Right lobe of liver (tissue), 6 donors: ENCODE data around the gene SEMA3B. TPM values are rescaled to one million over a fixed set of nuclear protein-coding genes. Genes with fewer than 3 reads are reported as not detected.
"Not testable (repeated sequence)": the region's sequence is repeated elsewhere in the genome, so short reads cannot be mapped to it uniquely, and the experiment has no call there.

Source experiments
- ATAC-seq, 4 donors: fragments of 200-7000 bp; cut with Tn5 transposase; one replicate each; pipeline ENCODE4 v1.9.1; 2020; ENCODE audit warnings: mild to moderate bottlenecking in 4 of 4, moderate library complexity in 4 of 4
- DNase-seq, 3 donors: peaks; one replicate each; pipeline ENCODE4 v3.0.0-alpha.2; 2020
- H3K27ac ChIP-seq, 3 donors: fragments of 200-600 bp; one replicate each; pipeline ENCODE4 v1.8.0; 2022
- H3K27me3 ChIP-seq, 2 donors: fragments of 200-600 bp; one replicate each; pipeline ENCODE4 v1.8.0; 2022
- H3K36me3 ChIP-seq, 4 donors: fragments of 200-600 bp; sonication (generic) in 1 of 4; one replicate each; pipeline versions ENCODE4 v1.5.1 to v1.8.0; 2017 to 2022; ENCODE audit warnings: control low read depth in 1 of 4
- H3K4me1 ChIP-seq, 4 donors: fragments of 200-600 bp; sonication (generic) in 1 of 4; one replicate each; pipeline versions ENCODE4 v1.5.1 to v1.8.0; 2017 to 2022; ENCODE audit warnings: control low read depth in 1 of 4
- H3K4me3 ChIP-seq, 3 donors: fragments of 200-600 bp; one replicate each; pipeline ENCODE4 v1.8.0; 2022
- H3K9me3 ChIP-seq, 4 donors: fragments of 200-600 bp; sonication (generic) in 1 of 4; one replicate each; pipeline versions ENCODE4 v1.5.1 to v1.8.0; 2017 to 2022; ENCODE audit warnings: control low read depth in 1 of 4
- POLR2A ChIP-seq: fragments of 450-650 bp; IDR thresholded peaks from one replicate; pipeline ENCODE4 v1.6.1; 2017; ENCODE audit warnings: antibody characterized with exemption, mild to moderate bottlenecking
- WGBS: methylation state at CpG from one replicate; pipeline ENCODE4 v1.1.6; 2018; ENCODE audit warnings: low coverage, low lambda C conversion rate; ENCODE audit not compliant: insufficient coverage; ENCODE audit errors: missing lambda C conversion rate; 5-methylcytosine and 5-hydroxymethylcytosine counted together
- intact Hi-C, 2 donors: fragments of 100-400 bp; cut with DNase I; formaldehyde crosslinking; loops; one replicate each; pipeline versions ENCODE4 v1.11.2 to v1.14.1; 2022
- total RNA-seq, 6 experiments: library from RNA; depleted of rRNA in 2 of 6; stranded (reverse); fragments of >200 nt in 2 of 6; fragmentation: NEBNext Ultra II Directional in 3 of 6; extraction: Animal tissue kit (Norgen Biotek cat#: 25700) in 3 of 6; gene quantifications; one replicate each; pipeline versions ENCODE4 v1.1.0 to v1.2.4, GENCODE V29; 2016 to 2023
- TF ChIP-seq, protein P1 (sequence below), 4 donors: fragments of 200-600 bp in 3 of 4; fragments of 450-650 bp in 1 of 4; IDR thresholded peaks; one replicate each; pipeline versions ENCODE4 v1.5.1 to v1.8.0; 2016 to 2022; ENCODE audit warnings: antibody characterized with exemption in 4 of 4, mild to moderate bottlenecking in 2 of 4
- donor health status: DM: no; HTN: yes; CAD: no.
- donor health status: DM: no; HTN: no; CAD: no.
- donor health status: DM: no; HTN: no; CAD: no.
- donor health status: DM: no; HTN: yes; CAD: no.
- donor health status: DM: no; HTN: yes; CAD: no.

SEMA3B gene
- total RNA-seq, 6 experiments from 2014 or later = 1.7 to 4.5 (median 2.6) TPM

DNA sequence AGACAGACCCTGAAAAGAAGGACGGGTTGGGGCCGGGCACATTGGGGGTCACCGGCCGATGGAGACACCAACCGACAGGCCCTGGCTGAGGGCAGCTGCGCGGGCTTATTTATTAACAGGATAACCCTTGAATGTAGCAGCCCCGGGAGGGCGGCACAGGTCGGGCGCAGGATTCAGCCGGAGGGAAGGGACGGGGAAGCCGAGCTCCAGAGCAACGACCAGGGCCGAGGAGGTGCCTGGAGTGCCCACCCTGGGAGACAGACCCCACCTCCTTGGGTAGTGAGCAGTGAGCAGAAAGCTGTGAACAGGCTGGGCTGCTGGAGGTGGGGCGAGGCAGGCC, 7.8 kb downstream of the SEMA3B start:
- H3K9me3 ChIP-seq = no peaks in the 10 kb centered on the region
- no peak for TF ChIP-seq POLR2A
- TF ChIP-seq, protein P1, sequence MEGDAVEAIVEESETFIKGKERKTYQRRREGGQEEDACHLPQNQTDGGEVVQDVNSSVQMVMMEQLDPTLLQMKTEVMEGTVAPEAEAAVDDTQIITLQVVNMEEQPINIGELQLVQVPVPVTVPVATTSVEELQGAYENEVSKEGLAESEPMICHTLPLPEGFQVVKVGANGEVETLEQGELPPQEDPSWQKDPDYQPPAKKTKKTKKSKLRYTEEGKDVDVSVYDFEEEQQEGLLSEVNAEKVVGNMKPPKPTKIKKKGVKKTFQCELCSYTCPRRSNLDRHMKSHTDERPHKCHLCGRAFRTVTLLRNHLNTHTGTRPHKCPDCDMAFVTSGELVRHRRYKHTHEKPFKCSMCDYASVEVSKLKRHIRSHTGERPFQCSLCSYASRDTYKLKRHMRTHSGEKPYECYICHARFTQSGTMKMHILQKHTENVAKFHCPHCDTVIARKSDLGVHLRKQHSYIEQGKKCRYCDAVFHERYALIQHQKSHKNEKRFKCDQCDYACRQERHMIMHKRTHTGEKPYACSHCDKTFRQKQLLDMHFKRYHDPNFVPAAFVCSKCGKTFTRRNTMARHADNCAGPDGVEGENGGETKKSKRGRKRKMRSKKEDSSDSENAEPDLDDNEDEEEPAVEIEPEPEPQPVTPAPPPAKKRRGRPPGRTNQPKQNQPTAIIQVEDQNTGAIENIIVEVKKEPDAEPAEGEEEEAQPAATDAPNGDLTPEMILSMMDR (IDR thresholded peaks at IDR 0.05) = no peak
- H3K36me3 ChIP-seq = no peaks in the 10 kb centered on the region
- H3K4me3 ChIP-seq = no peak overlapping the region
- peaks cover 0 to 23% (median 5%) of the 10 kb centered on the region in 4 donors for H3K4me1 ChIP-seq
- 46% methylated on average over 3 of the region's 17 CpGs for WGBS
- H3K27ac ChIP-seq = no peak overlapping the region
- no peak for DNase-seq
- no peak for ATAC-seq
- intact Hi-C loops = loop anchor here (5.0 kb wide), 2 partner anchors 51 to 84 kb away; partner anchors contain the start of genes GNAT1 (in 1 of the 2) and TUSC2 (in 1 of the 2)
- no peaks in the 10 kb centered on the region for H3K27me3 ChIP-seq

DNA sequence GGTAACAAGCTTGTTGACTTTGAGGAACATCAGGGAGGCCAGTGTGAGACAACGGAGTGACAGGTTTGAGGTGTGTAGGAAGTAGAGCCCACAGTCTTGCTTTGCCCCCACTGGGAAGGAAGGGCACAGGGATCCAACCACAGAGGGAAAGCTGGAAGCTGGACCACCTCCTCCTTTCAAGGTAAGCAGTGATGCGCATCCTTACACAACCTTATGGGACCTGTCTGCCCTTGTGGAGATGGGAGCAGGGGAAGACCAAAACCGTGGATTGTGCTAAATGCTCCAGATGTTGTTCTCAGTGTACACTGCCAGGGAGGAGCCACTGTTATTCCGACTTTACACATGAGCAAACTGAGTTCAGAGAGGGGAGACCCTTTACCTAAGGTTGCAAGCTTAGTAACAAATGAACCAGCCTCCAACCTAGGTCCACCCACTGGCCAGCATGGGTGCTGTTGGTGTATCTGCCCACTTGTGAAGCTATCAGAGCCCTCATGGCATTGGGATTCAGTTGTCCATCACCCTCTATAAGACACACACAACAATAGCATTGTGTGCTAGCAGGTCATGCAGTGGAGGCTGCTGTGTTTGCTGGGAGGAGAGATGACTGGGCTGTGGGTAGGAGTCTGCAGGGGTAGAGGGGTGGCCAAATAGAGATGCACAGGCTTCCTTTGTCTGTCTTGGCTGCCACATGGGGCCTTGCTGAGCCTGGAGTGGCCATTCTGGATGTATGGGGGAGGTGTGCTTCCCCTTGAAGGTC, 9.4 kb downstream of the SEMA3B start:
- no peak overlapping the region for H3K4me3 ChIP-seq
- peaks cover 0 to 11% (median 5%) of the 10 kb centered on the region in 4 donors for H3K4me1 ChIP-seq
- ATAC-seq = no peak
- WGBS = 60% methylated on average over 1 of the region's 4 CpGs
- intact Hi-C loops = loop anchor here (5.0 kb wide), 2 partner anchors 49 to 86 kb away; partner anchors contain the start of genes GNAT1 (in 1 of the 2) and TUSC2 (in 1 of the 2)
- H3K36me3 ChIP-seq = no peaks in the 10 kb centered on the region
- DNase-seq = no peak
- H3K27me3 ChIP-seq = no peaks in the 10 kb centered on the region
- no peak overlapping the region for H3K27ac ChIP-seq
- TF ChIP-seq, protein P1 (IDR thresholded peaks at IDR 0.05) = no peak
- TF ChIP-seq POLR2A = no peak
- no peaks in the 10 kb centered on the region for H3K9me3 ChIP-seq

DNA sequence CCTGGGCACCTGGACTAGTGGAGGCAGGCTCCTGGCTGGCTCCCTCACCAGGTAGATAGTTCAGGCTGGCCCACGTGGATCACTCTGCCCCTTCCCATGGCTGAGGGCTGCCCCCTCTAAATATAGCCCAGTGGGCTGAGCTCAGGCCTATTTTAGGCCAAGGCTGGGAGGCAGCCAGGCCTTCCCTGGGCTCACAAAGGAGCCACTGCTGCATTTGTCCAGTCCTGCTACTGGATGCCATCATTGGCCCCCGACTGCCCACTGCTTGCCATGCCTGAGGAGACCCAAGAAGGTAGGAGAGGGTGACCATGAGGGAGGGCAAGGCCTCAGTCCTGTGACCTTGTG, 9.9 kb downstream of the SEMA3B start, which contains the start of gene LSMEM2:
Gene LSMEM2 (plus strand): TSS at position 208 of the 345 bp plus-strand sequence. CDS start 27 bp downstream, at position 235.
- no peak within 1 kb of the TSS for H3K27ac ChIP-seq
- DNase-seq (no peak), ATAC-seq (no peak)
- peaks cover 0 to 5% (median 2%) of the 10 kb centered on the region in 4 donors for H3K4me1 ChIP-seq
- intact Hi-C loops = loop anchor here (5.0 kb wide), 2 partner anchors 48 to 87 kb away; partner anchors contain the start of genes GNAT1 (in 1 of the 2) and TUSC2 (in 1 of the 2)
- H3K27me3 ChIP-seq = no peaks in the 10 kb centered on the region
- no peak for TF ChIP-seq POLR2A
- TF ChIP-seq, protein P1 (IDR thresholded peaks at IDR 0.05) = no peak
- H3K4me3 ChIP-seq = no peak within 1 kb of the TSS
- WGBS = no CpG with 5 or more reads among the region's 2 CpGs
- no peaks in the 10 kb centered on the region for H3K9me3 ChIP-seq
- no peaks in the 10 kb centered on the region for H3K36me3 ChIP-seq

DNA sequence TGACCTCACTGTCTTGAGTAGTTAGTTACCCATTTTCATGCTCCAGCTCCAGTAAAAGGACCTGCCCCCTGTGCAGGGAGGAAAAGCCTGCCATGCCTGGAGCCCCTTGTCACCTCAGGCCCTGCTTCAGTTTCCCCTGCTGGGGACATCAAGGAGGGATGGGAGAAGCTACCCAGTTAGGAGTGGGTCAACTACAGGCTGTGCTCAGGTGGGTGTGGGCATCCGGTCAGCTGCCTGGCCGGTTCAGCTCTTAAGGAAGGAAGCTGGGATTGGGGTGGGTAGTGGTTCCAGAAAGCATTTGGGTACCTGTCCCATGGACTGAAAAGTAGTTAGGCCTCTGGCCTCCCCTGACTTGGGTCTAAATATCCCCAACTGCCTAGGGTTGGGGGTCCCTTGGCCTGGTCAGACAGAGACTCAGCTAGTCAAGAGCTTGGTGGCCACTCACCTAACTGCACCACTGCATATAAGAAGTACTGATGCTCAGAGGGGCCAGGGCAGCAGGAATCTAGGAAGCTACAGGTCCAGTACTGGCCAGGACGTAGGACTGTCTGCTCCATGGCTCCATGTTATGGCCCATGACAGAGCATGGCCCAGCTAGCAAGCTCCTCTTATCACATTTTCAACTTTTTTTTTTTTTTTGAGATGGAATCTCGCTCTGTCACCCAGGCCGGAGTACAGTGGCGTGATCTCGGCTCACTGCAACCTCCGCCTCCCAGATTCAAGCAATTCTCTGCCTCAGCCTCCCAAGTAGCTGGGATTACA, 10.5 kb downstream of the SEMA3B start:
- Histone ChIP-seq H3K4me1 (peaks cover 0 to under 1% (median 0%) of the 10 kb centered on the region in 4 donors), H3K36me3 (no peaks in the 10 kb centered on the region), H3K9me3 (no peaks in the 10 kb centered on the region), H3K27ac (no peak overlapping the region), H3K4me3 (no peak overlapping the region), H3K27me3 (no peaks in the 10 kb centered on the region)
- intact Hi-C loops = loop anchor here (5.0 kb wide), 3 partner anchors 38 to 87 kb away; partner anchors contain the start of genes GNAT1 (in 1 of the 2) and TUSC2 (in 1 of the 2)
- TF ChIP-seq, protein P1 (IDR thresholded peaks at IDR 0.05) = no peak
- TF ChIP-seq POLR2A = no peak
- 100% methylated on average over 7 of the region's 8 CpGs for WGBS
- DNase-seq (no peak), ATAC-seq (no peak)

DNA sequence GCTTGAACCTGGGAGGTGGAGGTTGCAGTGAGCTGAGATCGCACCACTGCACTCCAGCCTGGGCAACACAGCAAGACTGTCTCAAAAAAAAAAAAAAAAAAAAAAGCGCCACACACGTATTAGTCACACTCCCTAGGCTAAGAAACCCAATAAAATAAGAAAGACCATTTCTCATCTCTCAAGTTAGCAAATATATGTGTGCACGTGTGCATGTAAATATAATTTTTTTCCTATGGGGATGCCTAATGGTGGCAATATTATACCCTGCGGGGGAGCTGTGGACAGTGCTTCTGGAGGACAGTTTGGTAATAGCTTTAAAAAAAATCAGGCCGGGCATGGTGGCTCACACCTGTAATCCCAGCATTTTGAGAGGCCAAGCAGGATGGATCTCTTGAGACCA, 15.2 kb downstream of the SEMA3B start:
- not testable (repeated sequence) for DNase-seq, H3K4me3 ChIP-seq, H3K27ac ChIP-seq, H3K4me1 ChIP-seq, H3K9me3 ChIP-seq, H3K27me3 ChIP-seq, ATAC-seq
- 88% methylated on average over 6 of the region's 6 CpGs for WGBS
- intact Hi-C loops = loop anchor here in 1 of 2 donors (5.0 kb wide), 1 partner anchor 33 kb away; no protein-coding TSS in a partner anchor
- peaks cover 0 to 18% (median 9%) of the 10 kb centered on the region in 4 donors for H3K36me3 ChIP-seq
